DND-41 (cell line): ENCODE data around the gene CHRM4.

Source experiments
- CTCF ChIP-seq: IDR thresholded peaks from 2 replicates; pipeline ENCODE4 v1.5.1; 2012; ENCODE audit warnings: borderline replicate concordance, low read length, moderate library complexity, mild to moderate bottlenecking; ENCODE audit not compliant: poor library complexity, severe bottlenecking; ENCODE audit errors: extremely low read depth
- EZH2 ChIP-seq: IDR thresholded peaks from 3 replicates; pipeline ENCODE4 v1.6.1; 2012; ENCODE audit warnings: borderline replicate concordance, low read depth, mild to moderate bottlenecking, moderate library complexity, low read length, inconsistent platforms; ENCODE audit not compliant: severe bottlenecking

GRCh38 chr11:46339816-46340215, 51.8 kb downstream of the CHRM4 start:
- TF ChIP-seq CTCF (no peak), EZH2 (no peak)
